Neural progenitor cell (in vitro differentiated cells): ENCODE results near the gene NPC1L1. TPM values are rescaled to one million over a fixed set of nuclear protein-coding genes. Genes with fewer than 3 reads are reported as not detected.

Source experiments
- DNase-seq: peaks from one replicate; pipeline ENCODE4 v3.0.0-alpha.2; 2016; ENCODE audit warnings: low spot score
- H2AFZ ChIP-seq: fragments of 200-600 bp; sonication (generic); replicated peaks from 2 replicates; pipeline ENCODE4 v1.6.1; 2016; ENCODE audit warnings: antibody characterized with exemption
- H3F3A ChIP-seq: fragments of 200-600 bp; sonication (generic); 2 replicates; pipeline ENCODE4 v1.6.1; 2016; ENCODE audit warnings: antibody characterized with exemption, low read depth
- H3K27ac ChIP-seq: fragments of 200-600 bp; sonication (generic); 2 replicates; pipeline ENCODE4 v1.5.1; 2016; ENCODE audit warnings: mild to moderate bottlenecking
- H3K27me3 ChIP-seq: fragments of 200-600 bp; sonication (generic); 2 replicates; pipeline ENCODE4 v1.6.1; 2016; ENCODE audit warnings: mild to moderate bottlenecking, moderate library complexity
- H3K36me3 ChIP-seq: fragments of 200-600 bp; sonication (generic); 2 replicates; pipeline ENCODE4 v1.5.1; 2016
- H3K4me1 ChIP-seq: fragments of 200-600 bp; sonication (generic); 2 replicates; pipeline ENCODE4 v1.6.1; 2016; ENCODE audit warnings: mixed run types
- H3K4me2 ChIP-seq: fragments of 200-600 bp; sonication (generic); 2 replicates; pipeline ENCODE4 v1.6.1; 2016
- H3K4me3 ChIP-seq: fragments of 200-600 bp; sonication (generic); 2 replicates; pipeline ENCODE4 v1.5.1; 2016
- H3K79me2 ChIP-seq: fragments of 200-600 bp; sonication (generic); 2 replicates; pipeline ENCODE4 v1.6.1; 2016; ENCODE audit warnings: low read depth
- H3K9ac ChIP-seq: fragments of 200-600 bp; sonication (generic); 2 replicates; pipeline ENCODE4 v1.6.1; 2016
- H3K9me3 ChIP-seq: fragments of 200-600 bp; sonication (generic); 2 replicates; pipeline ENCODE4 v1.5.1; 2016; ENCODE audit warnings: low read depth
- H4K20me1 ChIP-seq: fragments of 200-600 bp; sonication (generic); 2 replicates; pipeline ENCODE4 v1.6.1; 2016; ENCODE audit warnings: low read depth
- H3K27ac Mint-ChIP-seq: 3 replicates; pipeline ENCODE4 v1.8.0; 2021; ENCODE audit warnings: mixed read lengths
- H3K27me3 Mint-ChIP-seq: 2 replicates; pipeline ENCODE4 v1.8.0; 2022; ENCODE audit warnings: low read depth, mild to moderate bottlenecking, inconsistent platforms, moderate library complexity, mixed read lengths; ENCODE audit not compliant: insufficient read depth
- H3K36me3 Mint-ChIP-seq: 3 replicates; pipeline ENCODE4 v1.8.0; 2021; ENCODE audit warnings: mixed read lengths
- H3K4me1 Mint-ChIP-seq: 3 replicates; pipeline ENCODE4 v1.8.0; 2021; ENCODE audit warnings: mixed read lengths
- H3K4me3 Mint-ChIP-seq: 3 replicates; pipeline ENCODE4 v1.8.0; 2021; ENCODE audit warnings: mild to moderate bottlenecking, moderate library complexity, mixed read lengths
- H3K9me3 Mint-ChIP-seq: 3 replicates; pipeline ENCODE4 v1.8.0; 2020; ENCODE audit warnings: mixed read lengths
- CTCF ChIP-seq: fragments of 200-600 bp; sonication (generic); IDR thresholded peaks from 2 replicates; pipeline ENCODE4 v1.5.1; 2017; ENCODE audit warnings: antibody characterized with exemption, mild to moderate bottlenecking
- EZH2 ChIP-seq: fragments of 200-600 bp; sonication (generic); IDR thresholded peaks from 2 replicates; pipeline ENCODE4 v1.6.1; 2017; ENCODE audit warnings: antibody characterized with exemption, mild to moderate bottlenecking, moderate library complexity
- EZH2phosphoT487 ChIP-seq: fragments of 200-600 bp; sonication (generic); IDR thresholded peaks from 2 replicates; pipeline ENCODE4 v1.6.1; 2017; ENCODE audit warnings: antibody characterized with exemption
- total RNA-seq: library from RNA; depleted of rRNA; stranded (reverse); fragments of >200 nt; gene quantifications from 2 replicates; pipeline ENCODE4 v1.2.3, GENCODE V29; 2015; ENCODE audit warnings: low replicate concordance

The NPC1L1 gene
- total RNA-seq, 1 donor from 2014 or later, result not detected

DNA sequence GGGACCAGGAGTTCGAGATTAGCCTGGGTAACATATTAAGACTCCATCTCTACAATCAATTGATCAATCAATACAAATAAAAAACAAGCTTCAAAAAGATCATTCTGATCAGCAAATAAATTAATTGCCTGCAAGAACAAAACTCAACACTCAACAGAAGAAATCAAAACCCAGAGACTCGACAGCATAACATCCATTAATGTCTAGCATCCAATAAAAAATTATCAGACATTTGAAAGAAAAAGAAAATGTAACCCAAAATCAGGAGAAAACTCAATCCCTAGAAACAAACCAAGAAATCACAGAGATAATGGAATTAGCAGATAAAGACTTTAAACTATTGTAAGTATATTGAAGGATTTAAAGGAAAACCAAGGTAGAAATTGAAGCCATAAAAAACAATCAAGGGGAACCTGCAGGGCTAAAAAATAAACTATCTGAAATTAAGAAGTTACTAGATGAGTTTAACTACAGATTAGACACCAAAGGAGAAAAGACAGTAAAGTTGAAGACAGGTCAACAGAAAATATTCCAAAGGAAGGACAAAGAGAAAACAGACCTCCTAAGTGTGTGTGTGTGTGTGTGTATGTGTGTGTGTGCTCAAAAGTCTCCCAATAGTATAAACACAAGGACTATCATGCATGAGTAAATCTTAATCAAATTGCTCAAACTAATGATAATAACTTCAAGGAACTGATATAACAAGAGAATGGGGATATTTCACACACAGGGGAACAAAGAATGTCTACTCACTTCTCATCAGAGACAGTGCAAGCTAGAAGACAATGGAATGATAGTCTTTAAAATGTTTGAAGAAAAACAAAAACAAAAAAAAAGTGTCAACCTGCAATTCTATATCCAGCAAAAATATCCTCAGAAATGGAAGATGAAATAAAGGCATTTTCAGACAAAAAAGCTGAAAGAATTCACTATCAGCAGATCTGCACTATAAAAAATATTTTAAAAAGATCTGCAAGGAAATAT, 58.3 kb downstream of the NPC1L1 start:
- H3K4me1 Mint-ChIP-seq, result peaks cover 4% of the 10 kb centered on the region
- Histone ChIP-seq H3K4me2 (no peak overlapping the region), H3K27me3 (no peaks in the 10 kb centered on the region), H4K20me1 (peaks cover 30% of the 10 kb centered on the region), H3K4me3 (no peak overlapping the region), H3K36me3 (peaks cover 9% of the 10 kb centered on the region), H3K4me1 (no peaks in the 10 kb centered on the region), H3K79me2 (peaks cover 52% of the 10 kb centered on the region), H3K9me3 (no peaks in the 10 kb centered on the region), H2AFZ (no peak overlapping the region), H3K9ac (no peak overlapping the region), H3K27ac (no peak overlapping the region), H3F3A (peaks cover 3% of the 10 kb centered on the region)
- TF ChIP-seq EZH2 (no peak), EZH2phosphoT487 (no peak), CTCF (no peak)
- DNase-seq, result no peak
- peaks cover 38% of the 10 kb centered on the region for H3K36me3 Mint-ChIP-seq
- no peaks in the 10 kb centered on the region for H3K27me3 Mint-ChIP-seq
- H3K9me3 Mint-ChIP-seq, result no peaks in the 10 kb centered on the region
- no peak overlapping the region for H3K27ac Mint-ChIP-seq
- H3K4me3 Mint-ChIP-seq, result no peak overlapping the region

GRCh38 chr7:44477938-44478337, 63.2 kb downstream of the NPC1L1 start:
- H3K4me1 ChIP-seq, result no peaks in the 10 kb centered on the region
- no peaks in the 10 kb centered on the region for H3K27me3 Mint-ChIP-seq
- no peak overlapping the region for H3K27ac Mint-ChIP-seq
- no peak overlapping the region for H3K4me3 ChIP-seq
- DNase-seq, result no peak
- H3K9me3 ChIP-seq, result no peaks in the 10 kb centered on the region
- H3F3A ChIP-seq, result peaks cover 7% of the 10 kb centered on the region
- peaks cover 6% of the 10 kb centered on the region for H3K36me3 ChIP-seq
- no peak overlapping the region for H3K27ac ChIP-seq
- no peak overlapping the region for H3K4me2 ChIP-seq
- H2AFZ ChIP-seq, result no peak overlapping the region
- no peak overlapping the region for H3K9ac ChIP-seq
- TF ChIP-seq CTCF, result no peak
- no peak for TF ChIP-seq EZH2
- TF ChIP-seq EZH2phosphoT487, result no peak
- H3K36me3 Mint-ChIP-seq, result peaks cover 21% of the 10 kb centered on the region
- peaks cover 45% of the 10 kb centered on the region for H3K79me2 ChIP-seq
- no peaks in the 10 kb centered on the region for H3K9me3 Mint-ChIP-seq
- no peaks in the 10 kb centered on the region for H3K4me1 Mint-ChIP-seq
- peaks cover 34% of the 10 kb centered on the region for H4K20me1 ChIP-seq
- no peaks in the 10 kb centered on the region for H3K27me3 ChIP-seq
- H3K4me3 Mint-ChIP-seq, result no peak overlapping the region

- DNase-seq, result peak; percentile 84
- no peaks in the 10 kb centered on the region for H3K27me3 Mint-ChIP-seq
- TF ChIP-seq EZH2 (no peak), EZH2phosphoT487 (no peak), CTCF (peak; percentile 86)
- H3K4me3 ChIP-seq, result no peak overlapping the region
- H3K4me1 ChIP-seq, result no peaks in the 10 kb centered on the region
- no peak overlapping the region for H3K4me2 ChIP-seq
- peaks cover 7% of the 10 kb centered on the region for H3F3A ChIP-seq
- no peak overlapping the region for H3K9ac ChIP-seq
- peaks cover 52% of the 10 kb centered on the region for H3K79me2 ChIP-seq
- H3K9me3 Mint-ChIP-seq, result no peaks in the 10 kb centered on the region
- peaks cover 14% of the 10 kb centered on the region for H3K36me3 Mint-ChIP-seq
- no peaks in the 10 kb centered on the region for H3K4me1 Mint-ChIP-seq
- H3K4me3 Mint-ChIP-seq, result no peak overlapping the region
- H3K27ac ChIP-seq, result no peak overlapping the region
- peaks cover 39% of the 10 kb centered on the region for H4K20me1 ChIP-seq
- no peak overlapping the region for H2AFZ ChIP-seq
- H3K36me3 ChIP-seq, result no peaks in the 10 kb centered on the region
- H3K27me3 ChIP-seq, result no peaks in the 10 kb centered on the region
- peak overlapping the region; percentile 24 for H3K27ac Mint-ChIP-seq
- H3K9me3 ChIP-seq, result no peaks in the 10 kb centered on the region
Observed at GRCh38 chr7:44477063-44477830, 63.9 kb downstream of the NPC1L1 start.
